Fibroblast of lung (primary cell): ENCODE results near the gene CTDSP2. TPM values are rescaled to one million over a fixed set of nuclear protein-coding genes. Genes with fewer than 3 reads are reported as not detected.

Experiments used
- DNase-seq, 2 donors: peaks; one replicate each; pipeline versions ENCODE4 v3.0.0 to v3.0.0-alpha.2; 2010; ENCODE audit warnings: low read depth in 2 of 2
- H2AFZ ChIP-seq: 2 replicates; pipeline ENCODE4 v1.5.1; 2012; ENCODE audit warnings: low read length, control low read depth, inconsistent platforms
- H3K27ac ChIP-seq: 2 replicates; pipeline ENCODE4 v1.5.1; 2011; ENCODE audit warnings: low read length, control low read depth; ENCODE audit not compliant: insufficient read depth
- H3K27me3 ChIP-seq: 2 replicates; pipeline ENCODE4 v1.5.1; 2011; ENCODE audit warnings: mild to moderate bottlenecking, low read length; ENCODE audit not compliant: control insufficient read depth, insufficient read depth
- H3K36me3 ChIP-seq: 2 replicates; pipeline ENCODE4 v1.5.1; 2011; ENCODE audit warnings: low read length; ENCODE audit not compliant: control insufficient read depth, insufficient read depth
- H3K4me1 ChIP-seq: 2 replicates; pipeline ENCODE4 v1.5.1; 2011; ENCODE audit warnings: low read length; ENCODE audit not compliant: control insufficient read depth, insufficient read depth; ENCODE audit errors: extremely low read depth
- H3K4me2 ChIP-seq: 2 replicates; pipeline ENCODE4 v1.5.1; 2011; ENCODE audit warnings: low read length, control low read depth; ENCODE audit not compliant: insufficient read depth; ENCODE audit errors: extremely low read depth
- H3K4me3 ChIP-seq, 4 experiments: fragments of 200-600 bp in 1 of 4; sonication (generic) in 1 of 4; replicated peaks in 1 of 4; 2 replicates each; pipeline ENCODE4 v1.5.1; 2011 to 2016; ENCODE audit warnings: low read length in 4 of 4, low read depth in 3 of 4, mild to moderate bottlenecking in 3 of 4, control low read depth in 2 of 4, inconsistent platforms in 1 of 4, mixed read lengths in 1 of 4; ENCODE audit not compliant: insufficient read depth in 1 of 4; ENCODE audit errors: control extremely low read depth in 1 of 4
- H3K79me2 ChIP-seq: 2 replicates; pipeline ENCODE4 v1.5.1; 2012; ENCODE audit warnings: mild to moderate bottlenecking, low read length, inconsistent platforms; ENCODE audit not compliant: control insufficient read depth, insufficient read depth
- H3K9ac ChIP-seq: 2 replicates; pipeline ENCODE4 v1.5.1; 2011; ENCODE audit warnings: mild to moderate bottlenecking, low read length, control low read depth; ENCODE audit not compliant: insufficient read depth
- H3K9me3 ChIP-seq: 2 replicates; pipeline ENCODE4 v1.5.1; 2012; ENCODE audit warnings: low read depth, low read length; ENCODE audit not compliant: control insufficient read depth, insufficient read depth
- H4K20me1 ChIP-seq: 2 replicates; pipeline ENCODE4 v1.5.1; 2011; ENCODE audit warnings: low read length; ENCODE audit not compliant: control insufficient read depth, insufficient read depth; ENCODE audit errors: extremely low read depth
- EZH2 ChIP-seq: IDR thresholded peaks from 2 replicates; pipeline ENCODE4 v1.5.1; 2012; ENCODE audit warnings: low read length, control low read depth, mild to moderate bottlenecking; ENCODE audit errors: missing control alignments
- polyA plus RNA-seq, 2 donors: library from polyadenylated mRNA; depleted of rRNA in 1 of 2; stranded (reverse) in 1 of 2; unstranded in 1 of 2; fragments of >200 nt; gene quantifications; 2 replicates each; pipeline ENCODE4 v1.2.1, GENCODE V29; 2011 to 2012; ENCODE audit warnings: missing spikeins in 1 of 2
- total RNA-seq: library from RNA; depleted of rRNA; stranded (reverse); fragments of >200 nt; gene quantifications from 2 replicates; pipeline ENCODE4 v1.2.1, GENCODE V29; 2014
- TF ChIP-seq, protein P1 (sequence below), 2 donors: IDR thresholded peaks in 1 of 2; conservative IDR thresholded peaks in 1 of 2; 1 replicate in 1 of 2; 2 replicates in 1 of 2; pipeline ENCODE4 v1.5.1; 2011 to 2012; ENCODE audit warnings: low read length in 2 of 2, control low read depth in 1 of 2, inconsistent platforms in 1 of 2, low read depth in 1 of 2, mild to moderate bottlenecking in 1 of 2

CTDSP2 gene
- total and polyA plus RNA-seq, 2 donors (not counting 1 experiment from before 2014, with no cell fraction given), result 92.0 to 208 TPM

DNA sequence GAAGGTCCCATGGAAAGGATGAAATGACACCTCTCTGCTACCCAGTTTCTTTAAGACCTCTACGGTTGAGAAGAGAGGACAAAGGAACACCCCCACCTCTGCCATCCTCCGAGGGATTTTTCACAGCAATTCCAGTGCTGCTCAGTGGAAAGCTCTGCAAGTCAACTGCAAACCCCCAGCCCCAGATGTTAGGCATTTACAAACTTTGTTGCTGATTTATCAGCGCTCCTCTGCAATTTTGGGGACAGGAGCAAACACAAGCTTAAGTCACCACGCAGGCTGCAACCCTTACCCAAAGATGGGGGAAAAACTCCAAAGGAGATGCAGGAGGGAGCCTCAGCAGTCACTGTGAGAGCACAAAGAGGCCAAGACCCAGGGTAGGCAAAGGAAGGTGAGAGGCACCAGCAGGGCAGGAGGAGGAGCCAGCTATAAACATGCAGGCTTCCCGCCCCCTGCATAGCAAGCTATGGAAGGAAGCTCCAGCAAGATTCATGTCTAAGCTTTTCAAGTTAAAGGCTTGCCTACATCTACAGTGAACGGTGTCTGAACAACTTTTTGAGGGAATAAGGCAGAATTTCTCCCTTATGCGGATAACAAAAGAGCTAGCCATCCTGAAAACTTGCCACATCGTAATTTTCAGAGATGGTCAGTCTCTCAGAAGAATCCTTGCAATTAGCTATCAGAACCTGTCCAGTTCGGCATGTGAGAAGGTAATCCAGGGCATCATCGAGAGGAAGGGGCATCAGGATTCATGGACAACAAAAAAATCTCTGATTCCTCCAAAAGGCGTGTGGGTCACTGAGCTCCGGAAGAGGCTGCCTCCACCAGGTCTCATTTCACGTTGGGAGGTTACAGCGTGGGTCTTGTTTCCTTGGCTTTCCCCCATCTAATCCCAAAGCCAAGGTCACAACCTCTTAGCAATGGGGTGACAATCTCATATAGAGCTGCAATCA, 3.9 kb downstream of the CTDSP2 start:
- Histone ChIP-seq H3K36me3 (no peaks in the 10 kb centered on the region), H3K4me3 (peak overlapping the region; percentile 43 to 98 (median 72)), H3K4me2 (peak overlapping the region; percentile 96), H3K27me3 (no peaks in the 10 kb centered on the region), H2AFZ (no peak overlapping the region), H3K4me1 (peaks cover 45% of the 10 kb centered on the region), H4K20me1 (peaks cover 6% of the 10 kb centered on the region), H3K79me2 (peaks cover 87% of the 10 kb centered on the region), H3K9me3 (no peaks in the 10 kb centered on the region), H3K27ac (no peak overlapping the region), H3K9ac (no peak overlapping the region)
- no peak for DNase-seq
- no peak for TF ChIP-seq EZH2

DNA sequence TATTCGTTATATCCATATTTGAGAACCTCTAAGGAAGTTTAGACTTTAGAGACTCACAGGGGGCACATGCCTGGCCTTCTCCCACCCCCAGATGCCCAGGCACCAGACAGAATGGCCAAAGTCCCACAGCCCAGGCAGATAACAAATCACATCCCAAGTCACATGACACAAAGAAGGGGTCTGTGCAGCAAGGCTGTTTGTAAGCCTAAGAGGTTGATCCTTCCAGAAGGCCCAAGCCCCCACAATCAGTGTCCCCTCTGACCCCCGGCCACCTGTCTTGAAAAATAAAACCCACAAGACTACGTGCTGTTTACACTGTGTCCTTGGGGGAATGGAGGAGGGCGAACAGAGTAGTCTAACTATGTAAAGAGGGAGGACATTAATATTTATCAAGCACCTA, 5.1 kb downstream of the CTDSP2 start:
- Histone ChIP-seq H3K36me3 (no peaks in the 10 kb centered on the region), H3K9ac (no peak overlapping the region), H3K27ac (peak overlapping the region; percentile 6), H4K20me1 (peaks cover 6% of the 10 kb centered on the region), H3K9me3 (no peaks in the 10 kb centered on the region), H3K4me1 (peaks cover 49% of the 10 kb centered on the region), H2AFZ (no peak overlapping the region), H3K79me2 (peaks cover 98% of the 10 kb centered on the region), H3K27me3 (no peaks in the 10 kb centered on the region), H3K4me2 (peak overlapping the region; percentile 70), H3K4me3 (peak overlapping the region in 2 of 4 experiments; percentile 86 to 98)
- no peak for DNase-seq
- TF ChIP-seq, protein P1, sequence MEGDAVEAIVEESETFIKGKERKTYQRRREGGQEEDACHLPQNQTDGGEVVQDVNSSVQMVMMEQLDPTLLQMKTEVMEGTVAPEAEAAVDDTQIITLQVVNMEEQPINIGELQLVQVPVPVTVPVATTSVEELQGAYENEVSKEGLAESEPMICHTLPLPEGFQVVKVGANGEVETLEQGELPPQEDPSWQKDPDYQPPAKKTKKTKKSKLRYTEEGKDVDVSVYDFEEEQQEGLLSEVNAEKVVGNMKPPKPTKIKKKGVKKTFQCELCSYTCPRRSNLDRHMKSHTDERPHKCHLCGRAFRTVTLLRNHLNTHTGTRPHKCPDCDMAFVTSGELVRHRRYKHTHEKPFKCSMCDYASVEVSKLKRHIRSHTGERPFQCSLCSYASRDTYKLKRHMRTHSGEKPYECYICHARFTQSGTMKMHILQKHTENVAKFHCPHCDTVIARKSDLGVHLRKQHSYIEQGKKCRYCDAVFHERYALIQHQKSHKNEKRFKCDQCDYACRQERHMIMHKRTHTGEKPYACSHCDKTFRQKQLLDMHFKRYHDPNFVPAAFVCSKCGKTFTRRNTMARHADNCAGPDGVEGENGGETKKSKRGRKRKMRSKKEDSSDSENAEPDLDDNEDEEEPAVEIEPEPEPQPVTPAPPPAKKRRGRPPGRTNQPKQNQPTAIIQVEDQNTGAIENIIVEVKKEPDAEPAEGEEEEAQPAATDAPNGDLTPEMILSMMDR (conservative IDR thresholded peaks at IDR 0.05 in 1 of 2, IDR thresholded peaks at IDR 0.05 in 1 of 2; ENCODE audit: low read depth in 1 of 2, low read length in 2 of 2), result no peak
- TF ChIP-seq EZH2, result no peak

DNA sequence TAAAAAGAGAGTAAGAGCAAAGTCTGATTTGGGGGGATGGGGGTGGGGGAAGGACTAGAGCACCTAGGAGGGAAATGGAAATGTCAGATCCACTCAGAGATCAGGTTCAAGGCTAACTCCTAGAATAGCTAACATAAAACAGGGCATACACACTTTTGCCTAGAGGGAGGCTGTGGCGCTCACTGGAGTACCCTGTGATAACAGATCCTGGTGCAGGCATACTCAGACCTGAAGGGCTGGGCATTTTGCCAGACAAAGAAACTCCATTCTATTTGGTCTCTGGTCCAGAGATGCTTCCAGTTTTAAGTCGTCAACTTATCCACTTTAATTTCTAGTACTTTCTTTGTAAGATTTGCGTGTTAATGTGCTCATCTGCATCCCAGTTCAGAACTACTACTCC, 5.8 kb downstream of the CTDSP2 start:
- H4K20me1 ChIP-seq, result peaks cover 6% of the 10 kb centered on the region
- DNase-seq, result peak in 1 of 2 donors; percentile 44
- H3K4me2 ChIP-seq, result peak overlapping the region; percentile 70
- peak overlapping the region in 1 of 4 experiments; percentile 98 for H3K4me3 ChIP-seq
- H3K27me3 ChIP-seq, result no peaks in the 10 kb centered on the region
- peaks cover 55% of the 10 kb centered on the region for H3K4me1 ChIP-seq
- H3K9ac ChIP-seq, result no peak overlapping the region
- H3K79me2 ChIP-seq, result peaks cover 98% of the 10 kb centered on the region
- no peak for TF ChIP-seq EZH2
- TF ChIP-seq, protein P1 (conservative IDR thresholded peaks at IDR 0.05 in 1 of 2, IDR thresholded peaks at IDR 0.05 in 1 of 2; ENCODE audit: low read depth in 1 of 2, low read length in 2 of 2), result no peak
- H3K9me3 ChIP-seq, result no peaks in the 10 kb centered on the region
- no peaks in the 10 kb centered on the region for H3K36me3 ChIP-seq
- no peak overlapping the region for H2AFZ ChIP-seq
- H3K27ac ChIP-seq, result no peak overlapping the region
